ENCODE measurements around the gene PHRF1.
A peak's percentile ranks its signal among the peaks of the same experiment; 100 is the strongest.

The PHRF1 gene

GRCh38 chr11:575996-576768, at the start of gene PHRF1:
PHRF1 (plus strand) TSS chr11:576470; CDS start chr11:581513, 5,043 bp downstream.
- DNase-seq, result peak; percentile 95

GRCh38 chr11:528166-528814, 48.0 kb upstream of the PHRF1 start:
- DNase-seq, result no peak

- no peak for DNase-seq
These were observed 47.2 kb upstream of the PHRF1 start for GRCh38 chr11:528815-529727.

GRCh38 chr11:529728-530411, 46.4 kb upstream of the PHRF1 start:
- no peak for DNase-seq

- no peak for DNase-seq
These were observed 45.1 kb upstream of the PHRF1 start for GRCh38 chr11:530960-531831.

- no peak for DNase-seq
These were observed 44.2 kb upstream of the PHRF1 start for GRCh38 chr11:531919-532526.

- DNase-seq, result no peak
These were observed 43.7 kb upstream of the PHRF1 start for GRCh38 chr11:532527-532985.

- DNase-seq, result no peak
These were observed 43.2 kb upstream of the PHRF1 start for GRCh38 chr11:532986-533585.

GRCh38 chr11:533586-534395, 42.5 kb upstream of the PHRF1 start:
- no peak for DNase-seq

GRCh38 chr11:534396-535209, 41.7 kb upstream of the PHRF1 start:
- DNase-seq, result peak; percentile 52

- DNase-seq, result no peak
These were observed 41.1 kb upstream of the PHRF1 start for GRCh38 chr11:535210-535518.

GRCh38 chr11:535519-536454, 40.5 kb upstream of the PHRF1 start, which contains the start of gene HRAS:
HRAS (minus strand) TSS chr11:535576.
- peak; percentile 98 for DNase-seq

GRCh38 chr11:536841-537621, 39.2 kb upstream of the PHRF1 start, which contains the start of gene LRRC56:
LRRC56 (plus strand) TSS chr11:537527; CDS start chr11:540685, 3,158 bp downstream.
- DNase-seq, result peak; percentile 89

- DNase-seq, result no peak
These were observed 38.4 kb upstream of the PHRF1 start for GRCh38 chr11:537622-538430.

GRCh38 chr11:538431-539051, 37.7 kb upstream of the PHRF1 start:
- no peak for DNase-seq

All from activated CD4-positive, CD25-positive, alpha-beta regulatory T cell treated with anti-CD3 and anti-CD28 coated beads, Interleukin-2, amount 50 U/mL, for 72 hours (primary cell).